Muscle of arm (tissue), 12 donors: ENCODE data around the gene COA5. TPM values are rescaled to one million over a fixed set of nuclear protein-coding genes. Genes with fewer than 3 reads are reported as not detected.
"Not testable (repeated sequence)": the region's sequence is repeated elsewhere in the genome, so short reads cannot be mapped to it uniquely, and the experiment has no call there.

ENCODE experiments used
- DNase-seq: peaks from one replicate; pipeline ENCODE4 v3.0.0-alpha.2; 2013
- polyA plus RNA-seq, 12 donors: library from polyadenylated mRNA; unstranded; fragments of 120-200 nt; gene quantifications; one replicate each; pipeline ENCODE4 v1.2.1, GENCODE V29; 2013; ENCODE audit not compliant: insufficient read length in 12 of 12

Gene COA5
- polyA plus RNA-seq, 12 donors = 37.3 to 58.9 (median 48.2) TPM; not detected in 1

GRCh38 chr2:98614024-98614739, 5.9 kb upstream of the COA5 start:
- no peak for DNase-seq

GRCh38 chr2:98608962-98609604, 771 bp upstream of the COA5 start:
- no peak for DNase-seq

- DNase-seq = no peak
Observed at GRCh38 chr2:98607741-98608115, 584 bp downstream of the COA5 start.

GRCh38 chr2:98607104-98607503, 1.2 kb downstream of the COA5 start:
- no peak for DNase-seq

GRCh38 chr2:98606431-98606830, 1.9 kb downstream of the COA5 start:
- no peak for DNase-seq

- no peak for DNase-seq
Observed at GRCh38 chr2:98605076-98605475, 3.2 kb downstream of the COA5 start.

- DNase-seq = no peak
Observed at GRCh38 chr2:98604547-98604946, 3.8 kb downstream of the COA5 start.

- DNase-seq = no peak
Observed at GRCh38 chr2:98601532-98602132, 6.7 kb downstream of the COA5 start.

GRCh38 chr2:98598781-98599428, 9.4 kb downstream of the COA5 start:
- no peak for DNase-seq

GRCh38 chr2:98594665-98595064, 13.6 kb downstream of the COA5 start:
- DNase-seq = not testable (repeated sequence)

GRCh38 chr2:98592565-98592964, 15.7 kb downstream of the COA5 start:
- DNase-seq = no peak

- no peak for DNase-seq
Observed at GRCh38 chr2:98589489-98589888, 18.8 kb downstream of the COA5 start.

GRCh38 chr2:98588880-98589431, 19.4 kb downstream of the COA5 start:
- DNase-seq = no peak

- no peak for DNase-seq
Observed at GRCh38 chr2:98586551-98587140, 21.7 kb downstream of the COA5 start.

- no peak for DNase-seq
Observed at GRCh38 chr2:98585386-98585785, 22.9 kb downstream of the COA5 start.

- DNase-seq = no peak
Observed at GRCh38 chr2:98583816-98584618, 24.3 kb downstream of the COA5 start.

GRCh38 chr2:98583276-98583675, 25.0 kb downstream of the COA5 start:
- DNase-seq = no peak

- no peak for DNase-seq
Observed at GRCh38 chr2:98582523-98582922, 25.8 kb downstream of the COA5 start.

- no peak for DNase-seq
Observed at GRCh38 chr2:98580656-98581284, 27.5 kb downstream of the COA5 start.

GRCh38 chr2:98579926-98580325, 28.4 kb downstream of the COA5 start:
- no peak for DNase-seq

GRCh38 chr2:98578231-98578630, 30.1 kb downstream of the COA5 start:
- no peak for DNase-seq
